KOPT-K1 (cell line): Measurements from ENCODE around the gene FBXO21.
A peak's percentile ranks its signal among the peaks of the same experiment; 100 is the strongest.
"Not testable (repeated sequence)": the region's sequence is repeated elsewhere in the genome, so short reads cannot be mapped to it uniquely, and the experiment has no call there.

Experiments used
- H3K27ac ChIP-seq: fragments of 200-600 bp; sonication (generic); 2 replicates; pipeline ENCODE4 v1.5.1; 2016; ENCODE audit warnings: antibody characterized with exemption, mild to moderate bottlenecking, low read depth, low read length; ENCODE audit not compliant: poor library complexity, severe bottlenecking
- H3K36me3 ChIP-seq: fragments of 200-600 bp; sonication (generic); 2 replicates; pipeline ENCODE4 v1.5.1; 2017; ENCODE audit warnings: antibody characterized with exemption, mild to moderate bottlenecking, low read length, moderate library complexity; ENCODE audit not compliant: insufficient read depth
- H3K9me3 ChIP-seq: fragments of 200-600 bp; sonication (generic); 2 replicates; pipeline ENCODE4 v1.5.1; 2017; ENCODE audit warnings: antibody characterized with exemption, low read length, mild to moderate bottlenecking; ENCODE audit not compliant: insufficient read depth, poor library complexity, severe bottlenecking

Gene FBXO21

DNA sequence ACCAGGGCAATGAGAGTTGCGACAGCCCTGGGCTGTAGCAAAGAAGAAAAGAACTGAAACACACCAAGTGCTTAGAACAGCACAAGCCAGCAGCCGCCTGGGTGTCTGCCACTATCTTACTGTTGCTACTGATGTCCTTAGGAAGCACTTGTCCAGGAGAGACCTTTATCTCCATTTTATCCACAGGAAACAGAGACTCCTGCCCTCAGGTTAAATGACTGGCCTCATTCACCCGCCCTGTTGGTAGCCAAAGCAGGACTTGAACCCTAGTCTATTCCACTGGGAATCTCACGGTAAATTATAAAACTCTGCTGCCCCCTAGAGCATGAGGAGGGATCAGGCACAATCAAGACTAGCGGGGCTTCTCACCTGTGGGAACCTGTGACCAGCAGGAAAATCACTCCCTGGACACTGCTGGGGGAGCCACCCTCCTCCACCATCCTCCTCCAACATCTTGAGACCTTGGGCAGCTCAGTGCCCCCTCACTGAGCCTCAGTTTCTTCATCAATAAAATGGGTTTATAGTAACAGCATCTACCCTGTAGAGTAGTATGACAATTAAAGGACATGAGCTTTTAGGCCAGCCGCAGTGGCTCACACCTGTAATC, 70.6 kb downstream of the FBXO21 start:
- peak overlapping the region; percentile 14 for H3K27ac ChIP-seq
- no peaks in the 10 kb centered on the region for H3K9me3 ChIP-seq
- no peaks in the 10 kb centered on the region for H3K36me3 ChIP-seq

DNA sequence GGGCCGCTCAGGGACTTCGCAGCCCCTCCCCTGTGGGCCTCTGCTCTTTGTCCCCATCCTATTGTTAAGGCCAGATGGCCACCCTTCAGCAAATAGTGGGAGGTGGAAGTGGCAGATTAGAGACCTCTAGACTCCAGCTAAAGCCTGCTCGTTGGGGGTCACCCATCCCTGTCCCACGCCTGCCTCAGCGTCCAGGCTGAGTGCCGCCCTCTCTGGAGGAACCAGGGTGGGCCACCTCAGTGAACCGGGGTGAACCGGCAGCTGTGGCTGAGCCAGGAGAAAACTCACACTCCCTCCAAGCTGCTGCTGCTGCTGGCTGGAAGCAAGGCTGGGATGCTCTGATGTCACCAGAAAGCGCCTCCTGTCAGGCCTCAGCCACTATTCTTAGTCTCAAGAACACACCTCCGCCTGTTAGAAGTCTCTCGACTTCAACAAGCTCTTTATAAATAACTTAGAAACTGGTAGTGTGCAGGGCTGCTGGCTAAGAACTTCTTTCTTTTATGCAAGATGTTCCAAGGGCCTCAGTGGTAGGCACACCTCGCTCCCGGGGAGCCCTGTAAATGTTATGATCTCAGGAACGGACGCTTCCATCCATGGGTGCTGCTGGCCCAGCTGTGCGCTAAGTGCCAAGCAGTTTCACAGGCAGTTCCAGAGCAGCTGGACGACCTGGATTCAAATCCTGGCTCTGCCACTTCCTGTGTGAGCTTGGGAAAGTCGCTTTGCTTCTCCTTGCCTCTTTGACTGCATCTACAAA, 71.3 kb downstream of the FBXO21 start:
- H3K27ac ChIP-seq, result peak overlapping the region; percentile 14
- no peaks in the 10 kb centered on the region for H3K36me3 ChIP-seq
- H3K9me3 ChIP-seq, result no peaks in the 10 kb centered on the region

DNA sequence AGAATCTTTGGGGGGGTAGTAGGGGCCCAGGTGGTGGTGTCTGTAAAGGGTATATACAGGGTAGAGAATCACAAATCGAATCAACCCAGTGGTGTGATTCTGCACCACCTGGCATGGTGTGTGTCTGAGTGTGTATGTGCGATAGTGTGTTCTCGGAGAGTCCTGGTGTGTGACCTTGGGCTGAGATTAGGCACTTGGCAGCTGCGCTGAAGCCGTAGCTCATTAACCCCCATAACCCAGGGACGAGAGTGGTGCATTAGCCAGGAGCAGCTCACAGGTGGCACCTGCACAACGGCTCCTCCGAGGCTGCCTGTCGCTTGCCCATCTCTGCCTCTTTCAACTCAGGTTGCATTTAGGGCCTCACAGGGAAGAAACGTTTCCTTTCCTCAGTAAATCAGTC, 75.5 kb downstream of the FBXO21 start:
- Histone ChIP-seq H3K9me3 (no peaks in the 10 kb centered on the region), H3K27ac (no peak overlapping the region), H3K36me3 (no peaks in the 10 kb centered on the region)

- H3K36me3 ChIP-seq, result no peaks in the 10 kb centered on the region
- H3K9me3 ChIP-seq, result no peaks in the 10 kb centered on the region
- H3K27ac ChIP-seq, result no peak overlapping the region
Observed at GRCh38 chr12:117113231-117113630, 77.0 kb downstream of the FBXO21 start.

GRCh38 chr12:117111821-117112595, 78.3 kb downstream of the FBXO21 start:
- H3K9me3 ChIP-seq, result no peaks in the 10 kb centered on the region
- no peaks in the 10 kb centered on the region for H3K36me3 ChIP-seq
- H3K27ac ChIP-seq, result no peak overlapping the region

- H3K36me3 ChIP-seq, result no peaks in the 10 kb centered on the region
- no peak overlapping the region for H3K27ac ChIP-seq
Observed at GRCh38 chr12:117111386-117111785, 78.9 kb downstream of the FBXO21 start.

DNA sequence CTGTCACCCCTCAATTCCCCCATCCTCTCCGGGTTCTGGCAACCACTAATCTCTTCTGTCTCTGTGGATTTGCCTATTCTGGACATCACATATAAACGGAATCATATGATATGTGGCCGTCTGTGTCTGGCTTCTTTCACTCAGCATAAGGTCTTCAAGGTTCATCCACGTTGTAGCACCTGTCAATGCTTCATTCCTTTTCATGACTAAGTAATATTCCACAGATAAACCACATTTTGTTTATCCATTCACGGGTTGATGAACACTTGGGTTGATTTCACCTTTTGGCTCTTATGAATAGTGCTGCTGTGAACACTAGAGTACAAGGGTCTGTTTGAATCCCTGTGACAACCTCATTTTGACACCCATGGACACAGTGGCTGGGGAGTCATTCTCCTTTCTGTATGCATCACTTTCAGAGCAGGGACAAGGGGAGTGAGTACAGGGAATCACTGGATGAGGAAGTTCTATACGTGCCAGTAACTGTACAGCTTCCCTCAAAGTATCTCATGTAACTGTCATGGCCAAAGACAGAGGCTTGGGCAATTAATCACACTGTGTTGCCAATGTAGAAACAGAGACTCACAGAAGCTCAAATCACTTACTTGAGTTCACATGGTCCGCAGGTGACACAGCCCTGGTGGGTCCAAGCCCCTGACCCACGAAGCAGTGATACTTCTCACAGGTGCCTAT, 80.2 kb downstream of the FBXO21 start:
- H3K9me3 ChIP-seq, result no peaks in the 10 kb centered on the region
- H3K27ac ChIP-seq, result no peak overlapping the region
- no peaks in the 10 kb centered on the region for H3K36me3 ChIP-seq

More at GRCh38 chr12:117111386-117111785, 78.9 kb downstream of the FBXO21 start:
- H3K9me3 ChIP-seq, result no peaks in the 10 kb centered on the region

DNA sequence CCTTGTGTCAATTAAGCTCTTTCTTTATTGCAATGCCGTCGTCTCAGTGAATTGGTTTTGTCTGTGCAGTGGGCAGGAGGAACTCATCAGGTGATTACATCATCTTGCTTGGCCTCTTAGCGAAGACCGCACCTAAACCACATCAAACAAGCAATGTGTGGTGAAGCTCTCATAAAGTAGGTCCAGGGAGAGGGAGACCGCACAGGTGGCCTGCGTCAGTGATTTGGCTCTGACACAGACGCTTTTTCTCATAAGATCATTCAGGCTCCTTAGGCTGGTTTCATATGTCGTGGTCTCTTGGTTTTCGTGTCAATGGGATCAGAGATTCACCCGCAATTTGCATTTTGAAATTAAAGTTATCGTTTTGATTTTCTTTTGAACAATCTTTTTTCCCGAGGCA, 84.4 kb downstream of the FBXO21 start:
- H3K36me3 ChIP-seq, result no peaks in the 10 kb centered on the region
- no peaks in the 10 kb centered on the region for H3K9me3 ChIP-seq
- no peak overlapping the region for H3K27ac ChIP-seq

DNA sequence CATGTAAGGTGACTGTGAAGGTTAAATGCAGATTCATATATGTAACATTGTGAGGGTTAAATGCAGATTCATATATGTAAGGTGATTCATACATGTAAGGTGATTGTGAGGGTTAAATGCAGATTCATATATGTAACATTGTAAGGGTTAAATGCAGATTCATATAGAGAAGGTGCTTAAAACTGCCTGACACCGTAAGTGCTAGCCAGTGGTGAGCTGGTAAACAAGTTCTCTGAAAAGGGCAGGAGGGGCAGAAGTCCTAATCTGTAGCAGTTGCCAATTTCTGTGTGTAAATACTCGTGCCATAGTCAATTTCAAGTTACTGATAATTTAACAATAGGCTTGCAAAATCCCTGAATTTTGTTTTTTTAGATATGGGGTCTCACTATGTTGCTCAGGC, 86.3 kb downstream of the FBXO21 start:
- H3K9me3 ChIP-seq, H3K36me3 ChIP-seq, H3K27ac ChIP-seq: not testable (repeated sequence)

GRCh38 chr12:117102800-117103181, 87.5 kb downstream of the FBXO21 start:
- Histone ChIP-seq H3K36me3 (no peaks in the 10 kb centered on the region), H3K9me3 (no peaks in the 10 kb centered on the region), H3K27ac (no peak overlapping the region)

- Histone ChIP-seq H3K9me3 (no peaks in the 10 kb centered on the region), H3K36me3 (no peaks in the 10 kb centered on the region), H3K27ac (no peak overlapping the region)
Observed at GRCh38 chr12:117101953-117102799, 88.1 kb downstream of the FBXO21 start.

- peaks cover 4% of the 10 kb centered on the region for H3K36me3 ChIP-seq
- H3K9me3 ChIP-seq, result no peaks in the 10 kb centered on the region
- no peak overlapping the region for H3K27ac ChIP-seq
Observed at GRCh38 chr12:117100851-117101673, 89.2 kb downstream of the FBXO21 start.

DNA sequence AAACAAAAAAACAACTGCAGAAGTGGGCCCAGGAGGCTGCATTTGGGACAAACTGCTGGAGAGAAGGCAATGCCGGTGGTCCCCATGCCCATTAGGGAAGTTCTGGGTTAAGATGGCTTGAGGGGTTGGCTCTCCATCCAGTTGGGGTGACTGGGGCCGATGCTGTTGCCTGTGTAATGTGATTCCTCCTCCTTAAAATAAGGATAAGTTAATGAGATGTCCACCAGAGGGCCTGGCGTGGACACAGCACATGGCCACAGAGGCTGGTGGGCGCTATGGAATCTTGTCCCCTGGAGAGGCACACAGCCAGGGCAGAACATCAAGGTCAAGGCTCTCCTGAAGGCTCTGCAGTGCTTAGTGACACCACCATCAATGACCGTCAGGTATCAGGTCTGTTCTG, 90.0 kb downstream of the FBXO21 start:
- H3K27ac ChIP-seq, result no peak overlapping the region
- H3K36me3 ChIP-seq, result peaks cover 13% of the 10 kb centered on the region
- no peaks in the 10 kb centered on the region for H3K9me3 ChIP-seq
